B cell (primary cell): ENCODE data around the gene DBF4B. TPM values are rescaled to one million over a fixed set of nuclear protein-coding genes. Genes with fewer than 3 reads are reported as not detected.

Experiments
- ATAC-seq: fragments of 200-7000 bp; cut with Tn5 transposase; one replicate; pipeline ENCODE4 v1.10.0; 2021; ENCODE audit warnings: low read depth, mild to moderate bottlenecking, moderate number of reproducible peaks, moderate library complexity
- CTCF ChIA-PET: fragments of 350-600 bp; sonication (Branson Sonifier 250); formaldehyde crosslinking; loops from one replicate; lab custom pipeline; 2021; ENCODE audit warnings: antibody characterized with exemption, inconsistent platforms; lab: Charles Lee
- POLR2A ChIA-PET: fragments of 350-600 bp; sonication (Branson Sonifier 250); formaldehyde crosslinking; loops from one replicate; lab custom pipeline; 2021; ENCODE audit warnings: antibody characterized with exemption; lab: Charles Lee
- DNase-seq: peaks from one replicate; pipeline ENCODE4 v3.0.0; 2013
- H2AFZ ChIP-seq: 2 replicates; pipeline ENCODE4 v1.6.1; 2012; ENCODE audit warnings: mild to moderate bottlenecking, low read depth, low read length; ENCODE audit not compliant: insufficient read depth, poor library complexity, severe bottlenecking
- H3K27ac ChIP-seq, 2 donors: 1 replicate in 1 of 2; 2 replicates in 1 of 2; pipeline ENCODE4 v1.5.1; 2012 to 2013; ENCODE audit warnings: low read length in 2 of 2, mild to moderate bottlenecking in 2 of 2, moderate library complexity in 1 of 2
- H3K27me3 ChIP-seq, 4 experiments: fragments of 200-600 bp in 1 of 4; sonication (generic) in 1 of 4; replicated peaks in 1 of 4; 1 replicate in 2 of 4; 2 replicates in 2 of 4; pipeline versions ENCODE4 v1.6.1 to v1.7.0; 2013 to 2016; ENCODE audit warnings: low read length in 3 of 4, mild to moderate bottlenecking in 2 of 4, mixed read lengths in 1 of 4, moderate library complexity in 1 of 4; ENCODE audit not compliant: insufficient read depth in 4 of 4, control insufficient read depth in 3 of 4; ENCODE audit errors: control extremely low read depth in 1 of 4
- H3K36me3 ChIP-seq, 2 experiments: replicated peaks in 1 of 2; 1 replicate in 1 of 2; 2 replicates in 1 of 2; pipeline versions ENCODE4 v1.6.1 to v1.7.1; 2013; ENCODE audit warnings: low read length in 1 of 2; ENCODE audit not compliant: insufficient read depth in 2 of 2, control insufficient read depth in 1 of 2; ENCODE audit errors: control extremely low read depth in 1 of 2, extremely low read depth in 1 of 2
- H3K4me1 ChIP-seq, 2 donors: fragments of 200-600 bp in 1 of 2; sonication (generic) in 1 of 2; 1 replicate in 1 of 2; 2 replicates in 1 of 2; pipeline versions ENCODE4 v1.5.1 to v1.6.1; 2013 to 2017; ENCODE audit warnings: low read length in 2 of 2; ENCODE audit not compliant: control insufficient read depth in 2 of 2, insufficient read depth in 2 of 2
- H3K4me2 ChIP-seq: replicated peaks from 2 replicates; pipeline ENCODE3; 2012; ENCODE audit warnings: mild to moderate bottlenecking, low read depth, low read length; ENCODE audit not compliant: poor library complexity, severe bottlenecking
- H3K4me3 ChIP-seq, 5 experiments: fragments of 200-600 bp in 1 of 5; sonication (generic) in 1 of 5; 1 replicate in 3 of 5; 2 replicates in 2 of 5; pipeline versions ENCODE4 v1.5.1 to v1.7.0; 2011 to 2016; ENCODE audit warnings: low read length in 4 of 5, mild to moderate bottlenecking in 4 of 5, low read depth in 2 of 5, control low read depth in 1 of 5, moderate library complexity in 1 of 5; ENCODE audit not compliant: insufficient read depth in 1 of 5; ENCODE audit errors: control extremely low read depth in 1 of 5, extremely low read depth in 1 of 5
- H3K79me2 ChIP-seq: fragments of 200-600 bp; sonication (generic); one replicate; pipeline ENCODE4 v1.6.0; 2016; ENCODE audit warnings: low read length; ENCODE audit not compliant: control insufficient read depth, insufficient read depth
- H3K9ac ChIP-seq: fragments of 200-600 bp; sonication (generic); 2 replicates; pipeline ENCODE4 v1.6.1; 2017; ENCODE audit warnings: mild to moderate bottlenecking, low read length, moderate library complexity
- H3K9me3 ChIP-seq, 3 donors: one replicate each; pipeline versions ENCODE4 v1.6.1 to v1.7.1; 2013; ENCODE audit warnings: low read length in 2 of 3; ENCODE audit not compliant: control insufficient read depth in 2 of 3, insufficient read depth in 1 of 3; ENCODE audit errors: control extremely low read depth in 1 of 3
- H4K20me1 ChIP-seq: 2 replicates; pipeline ENCODE4 v1.6.0; 2012; ENCODE audit warnings: mild to moderate bottlenecking, low read length; ENCODE audit not compliant: insufficient read depth, control insufficient read depth, poor library complexity, severe bottlenecking
- H3K27ac Mint-ChIP-seq: one replicate; pipeline ENCODE4 v1.8.0; 2021; ENCODE audit warnings: mixed read lengths
- H3K27me3 Mint-ChIP-seq: one replicate; pipeline ENCODE4 v1.8.0; 2021; ENCODE audit warnings: mixed read lengths
- H3K4me1 Mint-ChIP-seq: one replicate; pipeline ENCODE4 v1.8.0; 2021; ENCODE audit warnings: mixed read lengths
- H3K4me3 Mint-ChIP-seq: one replicate; pipeline ENCODE4 v1.8.0; 2021; ENCODE audit warnings: mixed read lengths
- H3K9me3 Mint-ChIP-seq: one replicate; pipeline ENCODE4 v1.8.0; 2022; ENCODE audit warnings: mixed read lengths; ENCODE audit not compliant: insufficient read depth
- CTCF ChIP-seq: fragments of 200-600 bp; IDR thresholded peaks from one replicate; pipeline ENCODE4 v1.8.0; 2022; ENCODE audit warnings: antibody characterized with exemption, mild to moderate bottlenecking
- EZH2 ChIP-seq: IDR thresholded peaks from 2 replicates; pipeline ENCODE4 v1.6.1; 2012; ENCODE audit warnings: borderline replicate concordance, low read depth, mild to moderate bottlenecking, moderate library complexity, low read length; ENCODE audit not compliant: insufficient read depth, poor library complexity, severe bottlenecking
- WGBS: methylation state at CpG from one replicate; pipeline ENCODE4 v1.1.5; 2013; ENCODE audit warnings: missing lambda C conversion rate; ENCODE audit not compliant: insufficient coverage; 5-methylcytosine and 5-hydroxymethylcytosine counted together
- intact Hi-C: fragments of 100-400 bp; cut with micrococcal nuclease; formaldehyde crosslinking; loops from one replicate; pipeline ENCODE4 v1.10.0; 2022
- polyA plus RNA-seq: library from polyadenylated mRNA; depleted of rRNA; stranded (reverse); fragments of >200 nt; gene quantifications from 2 replicates; pipeline ENCODE4 v1.2.3, GENCODE V29; 2012
- total RNA-seq, 2 donors: library from RNA; stranded (reverse); fragments of 120-200 nt in 1 of 2; gene quantifications; 1 replicate in 1 of 2; 2 replicates in 1 of 2; pipeline versions ENCODE4 v1.2.3 to v1.2.4, GENCODE V29; 2013 to 2022

Gene DBF4B
- total and polyA plus RNA-seq, 2 donors (not counting 1 experiment from before 2014, with no cell fraction given): 10.9 to 15.9 TPM

GRCh38 chr17:44795421-44795820, 87.0 kb downstream of the DBF4B start:
- CTCF ChIA-PET: no interaction called here
- H4K20me1 ChIP-seq: no peaks in the 10 kb centered on the region
- no peaks in the 10 kb centered on the region for H3K79me2 ChIP-seq
- no peak overlapping the region for H3K27ac Mint-ChIP-seq
- H3K9me3 ChIP-seq: no peaks in the 10 kb centered on the region
- H2AFZ ChIP-seq: no peak overlapping the region
- intact Hi-C loops: no loop called here
- peaks cover 2% of the 10 kb centered on the region for H3K27me3 Mint-ChIP-seq
- H3K4me3 ChIP-seq: no peak overlapping the region
- H3K9ac ChIP-seq: no peak overlapping the region
- H3K4me3 Mint-ChIP-seq: no peak overlapping the region
- POLR2A ChIA-PET: no interaction called here
- no peaks in the 10 kb centered on the region for H3K4me1 Mint-ChIP-seq
- no peaks in the 10 kb centered on the region for H3K9me3 Mint-ChIP-seq
- no peak overlapping the region for H3K27ac ChIP-seq
- 96% methylated on average over 4 of the region's 9 CpGs for WGBS
- H3K4me1 ChIP-seq: no peaks in the 10 kb centered on the region
- TF ChIP-seq CTCF (no peak), EZH2 (no peak)
- no peak overlapping the region for H3K4me2 ChIP-seq
- ATAC-seq (no peak), DNase-seq (no peak)
- H3K27me3 ChIP-seq: no peaks in the 10 kb centered on the region
- no peaks in the 10 kb centered on the region for H3K36me3 ChIP-seq

GRCh38 chr17:44795928-44796327, 87.5 kb downstream of the DBF4B start:
- Histone ChIP-seq H3K4me3 (no peak overlapping the region), H3K4me1 (no peaks in the 10 kb centered on the region), H3K4me2 (no peak overlapping the region), H2AFZ (no peak overlapping the region), H3K9me3 (no peaks in the 10 kb centered on the region), H3K27me3 (no peaks in the 10 kb centered on the region), H3K36me3 (no peaks in the 10 kb centered on the region), H3K79me2 (no peaks in the 10 kb centered on the region), H3K27ac (no peak overlapping the region), H3K9ac (no peak overlapping the region), H4K20me1 (no peaks in the 10 kb centered on the region)
- Mint-ChIP-seq H3K4me1 (no peaks in the 10 kb centered on the region), H3K4me3 (no peak overlapping the region), H3K9me3 (no peaks in the 10 kb centered on the region), H3K27me3 (peaks cover 2% of the 10 kb centered on the region), H3K27ac (no peak overlapping the region)
- CTCF ChIA-PET: interaction anchor here (0.9 kb wide), 1 partner anchor 18 kb away, joined by 3 read pairs; no protein-coding TSS in a partner anchor
- intact Hi-C loops: no loop called here
- ATAC-seq (no peak), DNase-seq (no peak)
- TF ChIP-seq EZH2 (no peak), CTCF (no peak)
- whole genome bisulfite sequencing: 87% methylated on average over 10 of the region's 10 CpGs
- POLR2A ChIA-PET: no interaction called here
